Measurements from ENCODE around the gene AMPH.
"Not testable (repeated sequence)": the region's sequence is repeated elsewhere in the genome, so short reads cannot be mapped to it uniquely, and the experiment has no call there.

The AMPH gene

DNA sequence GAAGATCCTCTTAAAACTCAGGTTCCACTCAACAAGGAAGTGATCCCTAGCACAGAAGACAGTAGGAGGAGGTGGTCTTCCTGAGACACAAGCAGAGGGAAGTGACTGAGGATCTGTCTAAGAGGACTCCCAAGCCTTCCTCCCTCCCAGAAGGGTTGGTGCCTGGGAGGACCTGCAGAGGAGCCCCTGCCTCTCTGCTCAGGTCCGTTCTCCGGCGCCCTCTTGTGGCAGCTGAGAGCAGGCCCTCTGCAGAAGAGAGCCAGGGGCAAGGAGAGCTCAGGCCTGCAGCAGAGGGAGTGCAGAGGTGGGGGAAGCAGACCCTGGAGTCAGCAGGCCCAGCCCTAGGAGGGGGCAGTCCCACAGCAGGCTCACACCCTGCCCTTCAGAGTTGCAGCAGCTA is 267.8 kb downstream of the AMPH start:
- TF ChIP-seq, protein P1, sequence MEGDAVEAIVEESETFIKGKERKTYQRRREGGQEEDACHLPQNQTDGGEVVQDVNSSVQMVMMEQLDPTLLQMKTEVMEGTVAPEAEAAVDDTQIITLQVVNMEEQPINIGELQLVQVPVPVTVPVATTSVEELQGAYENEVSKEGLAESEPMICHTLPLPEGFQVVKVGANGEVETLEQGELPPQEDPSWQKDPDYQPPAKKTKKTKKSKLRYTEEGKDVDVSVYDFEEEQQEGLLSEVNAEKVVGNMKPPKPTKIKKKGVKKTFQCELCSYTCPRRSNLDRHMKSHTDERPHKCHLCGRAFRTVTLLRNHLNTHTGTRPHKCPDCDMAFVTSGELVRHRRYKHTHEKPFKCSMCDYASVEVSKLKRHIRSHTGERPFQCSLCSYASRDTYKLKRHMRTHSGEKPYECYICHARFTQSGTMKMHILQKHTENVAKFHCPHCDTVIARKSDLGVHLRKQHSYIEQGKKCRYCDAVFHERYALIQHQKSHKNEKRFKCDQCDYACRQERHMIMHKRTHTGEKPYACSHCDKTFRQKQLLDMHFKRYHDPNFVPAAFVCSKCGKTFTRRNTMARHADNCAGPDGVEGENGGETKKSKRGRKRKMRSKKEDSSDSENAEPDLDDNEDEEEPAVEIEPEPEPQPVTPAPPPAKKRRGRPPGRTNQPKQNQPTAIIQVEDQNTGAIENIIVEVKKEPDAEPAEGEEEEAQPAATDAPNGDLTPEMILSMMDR (conservative IDR thresholded peaks at IDR 0.05), result peak; percentile 79
- not testable (repeated sequence) for H3K27ac ChIP-seq

DNA sequence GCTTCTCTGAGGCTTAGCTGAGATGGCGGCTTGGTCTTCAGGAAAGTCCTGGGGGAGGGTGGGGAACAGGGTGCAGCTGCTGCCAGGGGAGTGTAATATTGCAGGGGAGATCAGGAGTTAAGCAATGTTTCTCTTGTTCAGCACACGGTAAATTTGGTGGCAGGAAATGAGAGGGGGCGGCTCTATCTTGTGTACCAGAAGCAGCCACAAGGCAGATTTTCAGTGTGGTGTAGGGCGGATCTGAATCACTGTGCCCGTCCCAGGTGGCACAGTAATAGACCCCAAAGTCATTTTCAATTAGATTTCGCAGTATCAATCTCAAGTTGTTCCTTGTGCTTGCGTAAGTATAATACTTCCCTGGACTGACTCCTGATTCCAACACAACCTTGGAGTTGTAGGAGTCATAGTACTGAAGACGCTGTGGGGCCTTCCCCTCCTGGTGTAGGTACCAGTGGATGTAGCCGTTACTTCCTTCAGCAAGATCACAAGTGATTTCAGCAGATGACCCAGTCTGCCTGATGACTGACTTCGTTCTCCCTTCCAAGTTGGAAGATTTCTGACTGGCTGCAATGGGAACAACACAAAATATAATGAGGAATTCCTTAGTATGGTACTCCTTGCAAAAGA is 268.4 kb downstream of the AMPH start:
- not testable (repeated sequence) for H3K27ac ChIP-seq

DNA sequence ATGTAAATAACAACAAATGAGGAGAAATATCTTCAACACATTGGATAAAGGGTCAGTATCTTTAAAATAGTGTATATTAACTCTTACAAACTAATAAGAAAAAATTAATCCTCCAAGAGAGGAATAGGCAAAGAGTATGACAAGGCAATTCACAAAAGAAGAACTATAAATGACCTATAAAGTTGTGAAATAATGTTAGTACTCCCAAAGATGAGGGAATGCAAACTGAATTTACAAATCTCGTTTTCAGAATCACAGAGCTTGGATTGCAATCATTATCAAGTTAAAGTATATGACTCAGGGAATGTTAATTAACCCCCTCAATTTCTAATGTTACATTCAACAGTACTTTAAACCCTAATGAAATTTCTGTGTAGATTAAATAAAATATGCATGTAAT is 270.4 kb downstream of the AMPH start:
- no peak overlapping the region for H3K27ac ChIP-seq
- TF ChIP-seq, protein P1 (conservative IDR thresholded peaks at IDR 0.05), result no peak

DNA sequence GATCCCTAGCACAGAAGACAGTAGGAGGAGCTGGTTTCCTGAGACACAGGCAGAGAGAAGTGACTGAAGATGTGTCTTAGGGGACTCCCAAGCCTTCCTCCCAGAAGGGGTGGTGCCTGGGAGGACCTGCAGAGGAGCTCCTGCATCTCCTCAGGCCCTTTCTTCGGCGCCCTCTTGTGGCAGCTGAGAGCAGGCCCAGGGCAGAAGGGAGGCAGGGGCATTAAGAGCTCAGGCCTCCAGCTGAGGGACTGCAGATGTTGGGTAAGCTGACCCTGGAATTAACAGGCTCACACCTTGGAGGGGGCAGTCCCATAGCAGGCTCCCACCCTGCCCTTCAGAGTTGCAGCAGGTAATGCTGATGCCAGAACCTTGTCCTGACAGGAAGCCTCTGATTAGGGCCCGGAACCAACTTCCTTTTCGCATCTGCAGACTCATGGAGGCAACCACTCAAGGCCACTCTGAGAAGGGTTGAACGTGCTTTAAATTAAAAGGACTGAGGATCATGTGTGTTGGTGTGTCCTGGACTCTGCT is 272.0 kb downstream of the AMPH start:
- TF ChIP-seq, protein P1 (conservative IDR thresholded peaks at IDR 0.05), result peak; percentile 78
- peak overlapping the region; percentile 39; the same call in 1 of the 2 replicates for H3K27ac ChIP-seq

DNA sequence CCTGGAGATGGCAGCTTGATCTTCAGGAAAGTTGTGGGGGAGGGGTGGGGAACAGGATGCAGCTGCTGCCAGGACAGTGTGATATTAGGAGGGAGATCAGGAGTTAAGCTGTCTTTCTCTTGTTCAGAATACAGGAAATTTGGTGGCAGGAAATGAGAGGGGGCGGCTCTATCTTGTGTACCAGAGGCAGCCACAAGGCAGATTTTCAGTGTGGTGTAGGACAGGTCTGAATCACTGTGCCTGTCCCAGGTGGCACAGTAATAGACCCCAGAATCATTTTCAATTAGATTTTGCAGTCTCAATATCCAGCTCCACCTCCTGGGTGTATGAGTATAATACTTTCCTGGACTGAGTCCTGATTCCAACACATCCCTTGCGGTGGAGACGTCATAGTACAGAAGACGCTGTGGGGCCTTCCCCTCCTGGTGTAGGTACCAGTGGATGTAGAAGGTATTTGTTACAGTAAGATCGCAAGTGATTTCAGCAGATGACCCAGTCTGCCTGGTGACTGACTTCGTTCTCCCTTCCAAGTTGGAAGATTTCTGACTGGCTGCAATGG is 272.8 kb downstream of the AMPH start:
- peak overlapping the region; percentile 39 for H3K27ac ChIP-seq

DNA sequence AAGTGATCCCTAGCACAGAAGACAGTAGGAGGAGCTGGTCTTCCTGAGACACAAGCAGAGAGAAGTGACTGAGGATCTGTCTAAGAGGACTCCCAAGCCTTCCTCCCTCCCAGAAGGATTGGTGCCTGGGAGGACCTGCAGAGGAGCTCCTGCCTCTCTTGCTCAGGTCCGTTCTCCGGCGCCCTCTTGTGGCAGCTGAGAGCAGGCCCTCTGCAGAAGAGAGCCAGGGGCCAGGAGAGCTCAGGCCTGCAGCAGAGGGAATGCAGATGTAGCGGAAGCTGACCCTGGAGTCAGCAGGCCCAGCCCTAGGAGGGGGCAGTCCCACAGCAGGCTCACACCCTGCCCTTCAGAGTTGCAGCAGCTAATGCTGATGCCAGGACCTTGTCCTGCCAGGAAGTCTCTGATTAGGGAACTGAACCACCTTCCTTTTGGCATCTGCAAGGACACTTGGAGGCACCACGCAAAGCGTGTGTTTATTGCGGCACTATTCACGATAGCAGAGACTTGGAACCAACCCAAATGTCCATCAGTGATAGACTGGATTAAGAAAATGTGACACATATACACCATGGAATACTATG is 276.8 kb downstream of the AMPH start:
- TF ChIP-seq, protein P1 (conservative IDR thresholded peaks at IDR 0.05), result peak; percentile 83
- not testable (repeated sequence) for H3K27ac ChIP-seq

DNA sequence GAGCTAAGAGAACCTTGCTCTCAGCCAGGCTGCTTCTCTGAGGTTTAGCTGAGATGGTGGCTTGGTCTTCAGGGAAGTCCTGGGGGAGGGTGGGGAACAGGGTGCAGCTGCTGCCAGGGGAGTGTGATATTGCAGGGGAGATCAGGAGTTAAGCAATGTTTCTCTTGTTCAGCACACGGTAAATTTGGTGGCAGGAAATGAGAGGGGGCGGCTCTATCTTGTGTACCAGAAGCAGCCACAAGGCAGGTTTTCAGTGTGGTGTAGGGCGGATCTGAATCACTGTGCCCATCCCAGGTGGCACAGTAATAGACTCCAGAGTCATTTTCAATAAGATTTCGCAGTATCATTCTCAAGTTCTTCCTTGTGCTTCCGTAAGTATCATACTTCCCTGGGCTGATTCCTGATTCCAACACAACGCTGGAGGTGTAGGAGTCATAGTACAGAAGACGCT is 277.7 kb downstream of the AMPH start:
- not testable (repeated sequence) for H3K27ac ChIP-seq

DNA sequence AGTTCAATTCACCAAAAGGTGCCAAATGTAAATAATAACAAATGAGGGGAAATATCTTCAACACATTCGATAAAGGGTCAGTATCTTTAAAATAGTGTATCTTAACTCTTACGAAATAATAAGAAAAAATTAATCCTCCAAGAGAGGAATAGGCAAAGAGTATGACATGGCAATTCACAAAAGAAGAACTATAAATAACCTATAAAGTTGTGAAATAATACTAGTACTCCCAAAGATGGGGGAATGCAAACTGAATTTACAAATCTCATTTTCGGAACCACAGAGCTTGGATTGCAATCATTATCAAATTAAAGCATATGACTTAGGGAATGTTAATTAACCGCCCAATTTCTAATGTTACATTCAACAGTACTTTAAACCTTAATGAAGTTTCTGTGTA is 279.6 kb downstream of the AMPH start:
- no peak overlapping the region for H3K27ac ChIP-seq
- TF ChIP-seq, protein P1 (conservative IDR thresholded peaks at IDR 0.05), result no peak

DNA sequence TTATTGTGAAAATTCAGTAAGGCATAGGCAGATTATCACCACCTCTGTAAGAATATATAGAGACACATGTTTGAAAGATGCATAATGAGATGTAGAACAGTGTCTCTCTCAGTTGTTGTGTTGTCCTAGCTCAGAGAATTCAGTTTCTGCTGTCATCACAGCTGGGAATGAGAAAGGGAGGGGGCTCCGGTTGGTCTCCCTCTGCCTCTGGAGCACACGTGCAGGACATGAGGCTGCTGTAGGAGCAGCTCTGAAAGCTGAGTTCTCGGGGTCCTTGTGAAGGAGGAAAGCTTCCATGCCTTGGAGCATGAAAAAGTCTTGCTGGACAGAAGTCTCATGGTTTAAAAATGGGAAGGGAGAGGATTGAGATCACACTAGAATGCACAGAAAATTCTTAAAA is 280.4 kb downstream of the AMPH start:
- not testable (repeated sequence) for H3K27ac ChIP-seq
